HepG2 (cell line): Measurements from ENCODE around the gene TBX10. TPM values are rescaled to one million over a fixed set of nuclear protein-coding genes. Genes with fewer than 3 reads are reported as not detected.

Experiments
- HDAC2 ChIP-seq: sonication (generic); formaldehyde crosslinking; IDR thresholded peaks from 2 replicates; pipeline ENCODE4 v1.4.0; 2020; ENCODE audit warnings: missing genetic modification reagents
- KMT2B ChIP-seq: IDR thresholded peaks from 2 replicates; pipeline ENCODE4 v1.6.1; 2016; ENCODE audit warnings: missing genetic modification reagents, missing compliant biosample characterization
- PITX1 ChIP-seq: sonication (generic); formaldehyde crosslinking; IDR thresholded peaks from 2 replicates; pipeline ENCODE4 v1.5.1; 2020; ENCODE audit warnings: mild to moderate bottlenecking, missing genetic modification reagents
- RBFOX2 ChIP-seq: fragments of 200-400 bp; formaldehyde crosslinking; IDR thresholded peaks from 2 replicates; pipeline ENCODE4 v1.6.1; 2017; ENCODE audit warnings: low read depth, mild to moderate bottlenecking, low read length
- TBX2 ChIP-seq: sonication (generic); formaldehyde crosslinking; IDR thresholded peaks from 2 replicates; pipeline ENCODE4 v1.5.0; 2020; ENCODE audit warnings: missing genetic modification reagents, mild to moderate bottlenecking, borderline replicate concordance
- ZBED4 ChIP-seq: sonication (generic); formaldehyde crosslinking; IDR thresholded peaks from 2 replicates; pipeline ENCODE4 v1.4.0; 2020; ENCODE audit warnings: missing genetic modification reagents, borderline replicate concordance
- ZNF281 ChIP-seq: sonication (generic); formaldehyde crosslinking; IDR thresholded peaks from 2 replicates; pipeline ENCODE4 v1.4.0; 2020; ENCODE audit warnings: missing genetic modification reagents, borderline replicate concordance
- ZNF530 ChIP-seq: sonication (generic); formaldehyde crosslinking; IDR thresholded peaks from 2 replicates; pipeline ENCODE4 v1.5.0; 2020; ENCODE audit warnings: low read depth, mild to moderate bottlenecking, missing genetic modification reagents
- ZNF710 ChIP-seq: sonication (generic); formaldehyde crosslinking; IDR thresholded peaks from 2 replicates; pipeline ENCODE4 v1.5.0; 2020; ENCODE audit warnings: mild to moderate bottlenecking, missing genetic modification reagents, borderline replicate concordance
- polyA plus RNA-seq, 8 experiments: library from polyadenylated mRNA; depleted of rRNA in 3 of 8; stranded (reverse) in 7 of 8; unstranded in 1 of 8; fragments of >200 nt; fragmentation: Illumina TruSeq in 4 of 8; extraction: Trizol in 4 of 8; gene quantifications; 2 replicates each; pipeline versions ENCODE4 v1.2.1 to v1.2.3, GENCODE V29; 2011 to 2016; ENCODE audit warnings: low read depth in 4 of 8, missing spikeins in 1 of 8, mixed read lengths in 1 of 8; ENCODE audit not compliant: insufficient read depth in 1 of 8
- total RNA-seq, 5 experiments: library from RNA; depleted of rRNA; stranded (reverse); fragments of >200 nt; fragmentation: Illumina TruSeq; extraction: Trizol; gene quantifications; 2 replicates each; pipeline ENCODE4 v1.2.3, GENCODE V29; 2016; ENCODE audit warnings: low read depth in 1 of 5
- TF ChIP-seq, protein P1 (sequence below): sonication (generic); formaldehyde crosslinking; IDR thresholded peaks from 2 replicates; pipeline ENCODE4 v1.4.0; 2020; ENCODE audit warnings: missing genetic modification reagents, mild to moderate bottlenecking, borderline replicate concordance

TBX10 gene
- total and polyA plus RNA-seq, 2 of the 13 experiments (the other 11 are each of a cell fraction or from before 2014, with no cell fraction given): 0.27 to 1.7 TPM

DNA sequence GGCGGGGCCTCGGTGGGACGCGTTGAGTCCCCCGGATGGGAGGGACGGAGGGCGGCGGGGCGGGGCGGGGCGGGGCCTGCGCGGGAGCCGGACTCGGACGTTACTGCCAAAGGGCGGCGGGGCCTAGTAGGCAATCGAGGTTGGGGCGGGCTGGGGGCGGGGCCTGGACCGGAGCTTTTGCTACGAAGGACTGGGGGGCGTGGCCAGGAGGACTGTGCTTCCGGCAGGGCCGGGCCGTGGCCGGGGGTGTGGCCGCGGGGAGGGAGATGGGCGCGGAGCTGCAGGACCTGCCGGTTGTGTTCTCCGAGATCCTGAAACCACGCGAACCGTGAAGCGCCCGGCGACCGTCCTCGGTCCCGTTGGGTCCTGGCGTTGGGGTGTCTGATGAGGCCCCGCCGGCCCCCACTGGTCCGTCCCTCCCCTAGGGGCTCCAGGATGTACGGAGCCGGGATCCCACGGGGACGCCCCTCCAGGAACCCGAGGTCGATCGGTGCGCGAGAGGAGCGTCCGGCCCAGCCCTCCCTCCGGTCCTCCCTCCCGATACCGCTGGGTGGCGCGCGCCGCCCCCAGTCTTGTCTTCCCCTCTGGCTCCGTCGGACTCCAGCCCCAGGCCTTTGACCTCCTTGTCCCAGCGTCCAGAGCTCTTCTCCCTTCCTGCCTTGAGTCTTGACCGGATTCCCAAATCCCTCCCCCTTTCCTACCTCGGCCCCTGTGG is 9.2 kb downstream of the TBX10 start (continued):
- TF ChIP-seq ZNF281 (no peak), TBX2 (CRISPR knock-in tag) (peak; percentile 42; the same call in 1 of the 2 replicates), HDAC2 (CRISPR knock-in tag) (peak; percentile 63; the same call in 1 of the 2 replicates), RBFOX2 (peak; percentile 84), ZNF710 (CRISPR knock-in tag) (peak; percentile 73; the same call in 1 of the 2 replicates), PITX1 (CRISPR knock-in tag) (peak; percentile 55; the same call in 1 of the 2 replicates), KMT2B (CRISPR knock-in tag) (no peak; the same call in 1 of the 2 replicates), ZNF530 (no peak), ZBED4 (CRISPR knock-in tag) (peak; percentile 86; the same call in 1 of the 2 replicates)
- TF ChIP-seq, protein P1, sequence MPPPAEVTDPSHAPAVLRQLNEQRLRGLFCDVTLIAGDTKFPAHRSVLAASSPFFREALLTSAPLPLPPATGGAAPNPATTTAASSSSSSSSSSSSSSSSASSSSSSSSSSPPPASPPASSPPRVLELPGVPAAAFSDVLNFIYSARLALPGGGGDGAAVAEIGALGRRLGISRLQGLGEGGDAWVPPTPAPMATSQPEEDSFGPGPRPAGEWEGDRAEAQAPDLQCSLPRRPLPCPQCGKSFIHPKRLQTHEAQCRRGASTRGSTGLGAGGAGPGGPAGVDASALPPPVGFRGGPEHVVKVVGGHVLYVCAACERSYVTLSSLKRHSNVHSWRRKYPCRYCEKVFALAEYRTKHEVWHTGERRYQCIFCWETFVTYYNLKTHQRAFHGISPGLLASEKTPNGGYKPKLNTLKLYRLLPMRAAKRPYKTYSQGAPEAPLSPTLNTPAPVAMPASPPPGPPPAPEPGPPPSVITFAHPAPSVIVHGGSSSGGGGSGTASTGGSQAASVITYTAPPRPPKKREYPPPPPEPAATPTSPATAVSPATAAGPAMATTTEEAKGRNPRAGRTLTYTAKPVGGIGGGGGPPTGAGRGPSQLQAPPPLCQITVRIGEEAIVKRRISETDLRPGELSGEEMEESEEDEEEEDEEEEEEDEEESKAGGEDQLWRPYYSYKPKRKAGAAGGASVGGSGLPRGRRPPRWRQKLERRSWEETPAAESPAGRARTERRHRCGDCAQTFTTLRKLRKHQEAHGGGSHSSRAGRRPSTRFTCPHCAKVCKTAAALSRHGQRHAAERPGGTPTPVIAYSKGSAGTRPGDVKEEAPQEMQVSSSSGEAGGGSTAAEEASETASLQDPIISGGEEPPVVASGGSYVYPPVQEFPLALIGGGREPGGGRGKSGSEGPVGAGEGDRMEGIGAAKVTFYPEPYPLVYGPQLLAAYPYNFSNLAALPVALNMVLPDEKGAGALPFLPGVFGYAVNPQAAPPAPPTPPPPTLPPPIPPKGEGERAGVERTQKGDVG (CRISPR knock-in tag): no peak
